ENCODE results near the gene STRA8.

STRA8 gene

GRCh38 chr7:135269921-135270320 lies 36.3 kb downstream of the STRA8 start:
- no peak for DNase-seq (ENCODE audit: low spot score)

DNA sequence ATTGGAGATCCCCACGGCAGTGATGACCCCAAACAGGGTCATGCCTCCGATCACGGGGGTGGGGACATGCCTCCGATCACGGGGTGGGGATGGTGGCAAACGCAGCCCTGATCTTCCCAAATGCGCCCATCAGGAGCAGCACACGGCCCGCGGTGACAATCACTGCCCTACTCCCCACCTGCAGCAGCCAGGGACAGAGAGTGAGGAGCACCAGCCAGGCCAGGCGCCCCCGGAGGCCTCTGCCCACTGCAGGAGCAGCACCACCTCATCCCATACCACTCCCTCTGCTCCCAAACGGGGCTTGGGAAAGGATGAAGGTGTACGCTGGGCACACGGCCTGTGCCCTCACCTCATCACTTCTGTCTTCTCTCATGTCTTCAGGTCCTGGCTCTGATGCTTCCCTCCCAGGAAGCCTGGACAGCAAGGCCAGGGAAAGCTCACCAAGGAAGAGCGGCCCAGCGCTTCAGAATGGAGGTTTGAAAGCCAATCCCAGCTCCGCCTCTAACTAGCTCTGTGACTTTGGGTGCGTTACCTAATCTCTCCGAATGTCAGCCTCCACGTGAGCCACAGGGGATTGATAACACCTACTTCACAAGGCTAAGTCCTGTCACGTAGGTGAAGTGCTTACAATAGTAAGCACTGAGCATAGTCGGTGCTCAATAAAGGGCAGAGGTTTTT lies 37.1 kb downstream of the STRA8 start:
- DNase-seq (ENCODE audit: low spot score) = no peak

DNA sequence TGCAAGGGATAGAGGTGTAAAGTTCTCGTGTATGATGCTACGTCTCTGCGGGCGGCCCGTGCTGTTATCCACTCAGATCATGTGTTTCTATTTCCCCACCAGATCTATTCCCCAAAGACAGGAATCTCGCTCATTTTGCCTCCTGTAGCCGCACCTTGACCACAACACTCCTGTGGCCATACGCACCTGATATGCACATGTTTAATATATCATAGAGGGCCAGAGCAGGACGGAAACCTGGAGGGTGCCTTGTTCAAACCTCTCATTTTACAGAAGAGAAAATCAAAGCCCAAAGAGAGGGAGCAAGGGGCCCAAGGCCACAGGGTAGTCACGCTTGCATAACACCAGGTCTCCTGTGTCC lies 37.6 kb downstream of the STRA8 start:
- DNase-seq (ENCODE audit: low spot score) = no peak

DNA sequence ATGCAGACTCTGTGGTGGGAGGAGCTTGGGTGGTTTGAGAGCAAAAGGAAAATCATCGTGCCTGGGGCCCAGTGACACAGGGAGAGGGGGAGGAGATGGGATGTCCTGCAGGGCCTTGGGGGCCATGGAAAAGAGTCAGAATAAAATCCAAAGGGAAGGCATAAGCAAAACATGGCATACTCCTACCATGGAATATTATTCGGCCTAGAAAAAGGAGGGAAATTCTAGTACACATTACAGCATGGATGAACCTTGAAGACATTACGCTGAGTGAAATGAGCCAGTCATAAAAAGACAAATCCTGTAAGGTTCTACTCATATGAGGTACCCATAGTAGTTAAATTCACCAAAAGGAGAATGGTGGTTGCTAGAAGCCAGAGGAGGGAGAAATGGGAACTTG lies 38.7 kb downstream of the STRA8 start:
- DNase-seq (ENCODE audit: low spot score) = no peak

- DNase-seq (ENCODE audit: low spot score) = no peak
Measured at GRCh38 chr7:135273581-135273980, 39.9 kb downstream of the STRA8 start.

DNA sequence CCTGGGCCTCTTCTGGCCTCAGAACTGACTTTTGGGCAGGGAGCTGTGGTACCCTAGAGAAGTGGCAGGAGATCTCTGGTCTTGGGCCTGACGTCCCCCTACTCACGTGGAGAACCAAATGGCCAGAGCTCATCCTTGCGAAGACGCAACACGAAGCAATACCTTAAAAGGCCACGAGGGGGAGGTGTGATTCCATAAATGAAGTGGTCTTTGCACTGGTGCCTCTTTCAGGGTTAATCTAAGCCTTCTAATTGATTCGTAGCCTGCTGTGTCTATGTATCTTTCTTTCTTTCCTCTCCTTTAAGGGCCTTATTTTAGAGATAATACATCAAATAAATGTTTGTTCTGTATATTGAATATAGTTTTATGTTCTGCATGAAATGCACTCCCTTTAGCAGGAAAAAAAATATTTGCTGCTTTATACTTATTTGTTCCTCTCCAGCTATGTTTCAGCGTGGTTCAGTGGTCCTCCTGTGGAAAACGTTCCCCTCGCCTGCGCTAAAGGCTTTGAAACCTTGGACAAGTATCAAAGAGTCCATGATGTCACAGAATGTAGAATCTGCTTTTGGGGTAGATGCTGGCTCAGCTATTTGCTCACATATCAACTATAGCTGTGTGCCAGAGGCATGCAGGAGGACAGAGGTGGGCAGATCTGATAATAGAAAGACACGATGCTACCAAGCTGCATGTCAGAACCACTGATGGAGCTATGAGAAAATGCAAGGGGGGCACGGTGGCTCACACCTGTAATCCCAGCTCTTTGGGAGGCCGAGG lies 41.0 kb downstream of the STRA8 start:
- peak; percentile 94 for DNase-seq (ENCODE audit: low spot score)

DNA sequence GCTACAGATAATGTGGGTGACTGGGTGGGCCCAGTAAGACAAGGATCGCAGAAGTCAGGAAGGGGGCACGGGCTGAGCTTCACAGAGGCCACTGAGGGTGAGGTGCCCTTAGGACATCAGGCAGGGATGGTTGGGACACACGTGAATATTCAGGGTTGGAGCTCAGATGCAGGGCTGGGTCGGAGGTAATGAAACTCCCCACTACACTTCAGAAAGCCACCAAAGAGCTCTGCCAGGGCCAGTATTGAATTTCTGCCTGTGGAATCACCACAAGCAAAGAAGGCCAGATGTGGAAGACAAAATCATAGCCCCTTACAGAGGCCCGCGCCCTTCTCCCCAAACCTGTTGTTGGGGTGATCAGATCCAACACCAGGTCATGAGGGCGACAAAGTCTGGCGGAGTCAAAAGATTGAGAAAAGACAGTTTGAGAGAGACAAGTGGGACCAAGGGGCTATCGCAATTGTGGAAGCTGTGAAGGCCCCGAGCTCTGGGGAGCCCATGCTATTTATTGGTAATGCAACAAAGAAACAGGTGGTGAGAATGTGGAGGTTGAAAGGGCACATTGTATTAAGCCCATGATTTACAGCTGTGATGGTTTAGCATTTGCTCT lies 42.4 kb downstream of the STRA8 start:
- no peak for DNase-seq (ENCODE audit: low spot score)

- no peak for DNase-seq (ENCODE audit: low spot score)
Measured at GRCh38 chr7:135277161-135277560, 43.5 kb downstream of the STRA8 start.

DNA sequence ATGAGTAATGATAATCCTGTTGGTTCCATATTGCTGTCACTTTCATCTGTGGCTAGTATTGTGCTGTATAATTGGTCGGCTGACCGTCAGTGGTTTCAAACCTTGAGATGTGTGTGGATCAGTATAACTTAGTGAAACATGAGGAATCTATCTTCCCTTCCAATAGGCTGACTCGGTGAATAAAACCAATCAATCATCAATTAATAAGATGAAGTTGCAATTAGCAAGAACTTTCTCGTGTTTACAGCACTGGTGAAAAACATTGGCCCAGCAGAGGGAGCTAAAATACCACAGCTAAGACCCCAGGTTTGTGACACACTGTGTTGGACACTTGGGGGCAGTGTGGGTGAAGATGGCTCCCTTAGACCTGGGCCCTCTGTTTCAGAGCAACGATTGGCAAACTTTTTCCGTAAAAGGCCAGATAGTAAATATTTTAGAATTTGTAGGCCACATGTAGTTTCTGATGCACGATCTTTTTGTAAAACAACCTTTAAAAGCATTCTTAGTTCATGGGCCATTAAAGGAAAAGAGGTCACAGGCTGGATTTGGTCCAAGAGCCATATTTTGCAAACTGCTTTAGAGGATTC lies 47.8 kb downstream of the STRA8 start:
- DNase-seq (ENCODE audit: low spot score) = peak; percentile 98

DNA sequence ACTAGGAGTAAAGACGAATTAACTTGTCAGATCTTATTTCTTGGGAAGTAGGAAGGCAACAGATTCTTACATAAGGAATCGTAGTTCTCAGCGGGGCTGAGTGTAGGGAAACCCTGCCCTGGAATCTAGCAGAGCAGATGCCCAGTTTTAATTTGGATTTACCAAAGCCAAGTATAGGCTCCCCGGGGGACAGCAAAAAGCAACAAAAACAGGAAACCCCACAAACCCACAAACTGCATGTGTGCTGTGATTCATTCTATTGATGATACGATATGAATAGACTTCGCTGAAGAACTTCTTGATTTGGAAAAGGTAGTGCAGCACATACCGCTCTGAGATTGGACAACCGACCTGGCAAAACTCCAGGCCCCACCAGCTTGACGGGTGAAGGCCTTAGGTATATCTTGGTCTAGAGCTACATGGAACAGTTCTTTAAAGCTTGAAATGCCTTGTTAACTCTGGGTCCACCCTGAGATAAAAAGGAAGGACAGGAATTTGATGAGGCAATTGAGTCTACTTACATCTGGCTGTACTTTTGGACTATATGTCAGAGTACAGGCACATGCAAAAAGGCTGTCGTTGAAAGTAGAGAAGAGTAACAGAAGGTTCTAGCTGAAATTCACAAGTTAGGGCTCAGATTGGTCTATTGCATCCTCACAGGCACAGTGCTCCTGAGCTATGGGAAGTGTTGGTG lies 49.1 kb downstream of the STRA8 start:
- no peak for DNase-seq (ENCODE audit: low spot score)

- no peak for DNase-seq (ENCODE audit: low spot score)
Measured at GRCh38 chr7:135283959-135284638, 50.5 kb downstream of the STRA8 start.

DNA sequence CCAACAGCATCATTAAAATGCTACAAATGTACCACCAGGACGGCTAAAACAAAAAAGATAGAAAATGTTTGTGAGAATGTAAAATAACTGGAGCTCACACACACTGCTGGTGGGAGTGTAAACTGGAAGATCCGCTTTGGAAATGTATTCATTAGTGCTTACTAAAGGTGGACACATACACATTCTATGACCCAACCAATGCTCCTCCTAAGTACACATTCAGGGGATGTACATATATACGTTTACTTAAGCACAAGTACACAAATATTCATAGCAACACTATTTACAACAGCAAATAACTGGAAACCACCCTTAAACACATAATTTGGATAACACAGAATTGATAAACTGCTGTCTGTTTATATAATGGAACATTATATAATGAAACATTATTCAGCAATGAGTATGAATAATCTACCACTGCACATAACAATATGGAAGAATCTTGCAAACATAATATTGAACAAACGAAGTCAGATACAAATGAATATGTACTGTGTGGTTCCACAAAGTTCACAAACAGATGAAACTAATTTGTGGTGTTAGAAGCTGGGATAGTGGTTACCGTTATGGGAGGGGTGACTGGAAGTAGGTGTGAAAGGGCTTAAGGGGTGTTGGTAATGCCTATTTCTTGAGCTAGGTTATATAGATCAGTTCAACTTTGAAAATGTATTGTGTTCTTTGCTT lies 52.1 kb downstream of the STRA8 start:
- no peak for DNase-seq (ENCODE audit: low spot score)

DNA sequence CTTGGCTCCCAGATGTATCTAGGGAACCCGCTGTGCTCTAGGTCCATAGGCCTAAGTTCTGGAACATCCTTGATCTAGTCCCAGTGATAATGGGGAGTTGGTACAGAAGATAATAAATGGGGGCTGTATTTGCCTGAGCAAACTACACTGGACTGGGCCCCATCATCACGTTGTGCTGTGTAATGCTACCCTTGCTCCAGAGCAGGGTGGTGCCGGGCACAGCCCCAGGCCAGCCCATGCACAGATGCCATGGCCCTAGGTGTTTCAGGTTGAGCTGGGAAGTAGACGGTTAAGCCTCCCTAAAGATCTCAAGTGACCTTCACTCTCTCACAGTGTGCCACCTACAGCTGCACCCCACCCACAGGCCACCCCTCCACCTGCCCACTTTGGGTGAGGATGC lies 53.2 kb downstream of the STRA8 start:
- DNase-seq (ENCODE audit: low spot score) = no peak

GRCh38 chr7:135290594-135290993 lies 57.0 kb downstream of the STRA8 start:
- no peak for DNase-seq (ENCODE audit: low spot score)

- no peak for DNase-seq (ENCODE audit: low spot score)
Measured at GRCh38 chr7:135291809-135292253, 58.2 kb downstream of the STRA8 start.

DNA sequence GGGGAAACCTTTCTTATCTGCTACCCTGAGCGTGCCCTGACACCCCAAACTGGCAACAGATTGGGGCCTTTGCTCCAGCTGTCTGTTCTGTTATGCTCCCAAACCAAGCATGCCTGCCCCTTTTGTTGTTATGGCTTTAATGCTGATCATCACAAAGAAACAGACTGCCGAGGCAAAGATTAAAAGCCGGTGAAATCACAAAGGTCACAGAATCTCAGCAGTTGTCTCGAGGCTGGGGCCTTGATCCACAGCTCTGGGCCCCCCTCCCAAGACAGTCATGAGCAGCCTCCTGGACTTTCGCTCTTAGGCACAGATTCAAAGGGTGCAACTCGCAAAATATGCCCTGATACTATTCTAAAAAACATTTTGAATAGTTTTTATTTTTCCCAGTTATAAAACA lies 65.6 kb downstream of the STRA8 start:
- no peak for DNase-seq (ENCODE audit: low spot score)

DNA sequence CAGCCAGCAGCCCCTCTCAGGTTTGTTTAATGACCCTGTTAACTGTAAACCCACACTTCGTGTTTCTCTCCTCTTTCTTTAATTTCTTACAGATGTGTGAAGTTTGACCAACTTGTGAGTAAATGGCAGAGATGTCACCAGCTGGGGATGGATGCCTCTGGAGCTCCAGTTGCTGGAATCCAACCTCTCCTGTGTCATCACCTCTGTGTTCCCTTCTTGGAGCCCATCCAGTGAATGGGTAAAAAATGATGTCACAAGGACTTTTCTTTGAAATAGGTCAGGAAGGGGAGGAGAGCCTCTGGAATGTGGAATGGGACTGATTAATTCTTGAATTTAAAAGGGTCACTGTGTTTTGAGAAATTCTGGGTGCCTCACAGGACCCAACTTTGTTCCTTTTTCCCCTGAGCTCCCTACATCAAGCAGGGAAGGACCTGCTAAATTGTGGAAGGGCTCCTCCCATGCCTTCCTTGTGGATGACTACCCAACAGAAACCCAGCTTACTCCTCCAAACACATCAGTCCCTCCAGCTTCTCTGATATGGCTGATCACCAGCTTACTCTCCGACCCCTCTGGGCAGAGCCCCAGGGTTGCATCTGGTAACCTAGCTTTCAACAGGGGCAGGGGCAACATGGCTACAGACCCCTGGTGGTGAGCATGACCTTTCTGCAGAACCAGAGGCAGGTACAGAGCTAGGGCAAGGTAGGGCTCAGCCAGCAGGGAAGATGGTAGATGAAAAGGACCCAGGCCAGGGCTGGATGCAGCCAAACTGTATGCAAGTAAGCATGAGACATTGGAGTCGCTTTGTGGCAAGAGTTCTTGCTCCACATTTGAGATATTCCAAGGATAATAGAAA lies 67.5 kb downstream of the STRA8 start:
- no peak for DNase-seq (ENCODE audit: low spot score)
